Right renal cortex interstitium (tissue), 3 donors: ENCODE data around the gene HOPX. TPM values are rescaled to one million over a fixed set of nuclear protein-coding genes. Genes with fewer than 3 reads are reported as not detected.
"Not testable (repeated sequence)": the region's sequence is repeated elsewhere in the genome, so short reads cannot be mapped to it uniquely, and the experiment has no call there.

ENCODE experiments used
- DNase-seq, 3 donors: peaks; one replicate each; pipeline ENCODE4 v3.0.0-alpha.2; 2013; ENCODE audit warnings: low read depth in 3 of 3, low spot score in 2 of 3
- polyA plus RNA-seq, 3 donors: library from polyadenylated mRNA; unstranded; fragments of 120-200 nt; gene quantifications; one replicate each; pipeline ENCODE4 v1.2.1, GENCODE V29; 2013; ENCODE audit not compliant: insufficient read length in 3 of 3

The HOPX gene
- polyA plus RNA-seq, 3 donors, result 12.0 to 17.5 (median 14.9) TPM

GRCh38 chr4:56656346-56656643 is 24.8 kb downstream of the HOPX start:
- DNase-seq, result no peak

GRCh38 chr4:56655627-56656345 is 25.3 kb downstream of the HOPX start:
- no peak for DNase-seq

GRCh38 chr4:56655209-56655626 is 25.9 kb downstream of the HOPX start:
- DNase-seq, result no peak

DNA sequence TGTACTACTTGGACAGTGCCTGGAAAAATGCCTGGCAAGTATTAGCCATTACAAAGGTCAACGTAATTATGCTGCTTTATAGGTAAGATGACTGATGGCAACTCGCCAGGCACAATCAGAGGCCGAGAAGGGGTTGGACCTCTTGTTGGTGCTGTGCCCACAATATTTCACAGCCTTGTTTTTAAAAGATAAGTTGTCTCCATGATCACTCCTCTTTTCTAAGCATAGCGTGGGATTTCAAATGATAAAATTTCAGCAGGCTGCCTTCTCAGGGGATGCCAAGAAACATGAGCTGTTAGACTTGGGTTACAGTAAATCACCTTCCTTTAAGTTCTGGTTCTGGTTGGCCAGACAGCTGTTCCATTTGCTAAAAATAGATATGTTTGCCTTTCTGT is 26.9 kb downstream of the HOPX start:
- no peak for DNase-seq

DNA sequence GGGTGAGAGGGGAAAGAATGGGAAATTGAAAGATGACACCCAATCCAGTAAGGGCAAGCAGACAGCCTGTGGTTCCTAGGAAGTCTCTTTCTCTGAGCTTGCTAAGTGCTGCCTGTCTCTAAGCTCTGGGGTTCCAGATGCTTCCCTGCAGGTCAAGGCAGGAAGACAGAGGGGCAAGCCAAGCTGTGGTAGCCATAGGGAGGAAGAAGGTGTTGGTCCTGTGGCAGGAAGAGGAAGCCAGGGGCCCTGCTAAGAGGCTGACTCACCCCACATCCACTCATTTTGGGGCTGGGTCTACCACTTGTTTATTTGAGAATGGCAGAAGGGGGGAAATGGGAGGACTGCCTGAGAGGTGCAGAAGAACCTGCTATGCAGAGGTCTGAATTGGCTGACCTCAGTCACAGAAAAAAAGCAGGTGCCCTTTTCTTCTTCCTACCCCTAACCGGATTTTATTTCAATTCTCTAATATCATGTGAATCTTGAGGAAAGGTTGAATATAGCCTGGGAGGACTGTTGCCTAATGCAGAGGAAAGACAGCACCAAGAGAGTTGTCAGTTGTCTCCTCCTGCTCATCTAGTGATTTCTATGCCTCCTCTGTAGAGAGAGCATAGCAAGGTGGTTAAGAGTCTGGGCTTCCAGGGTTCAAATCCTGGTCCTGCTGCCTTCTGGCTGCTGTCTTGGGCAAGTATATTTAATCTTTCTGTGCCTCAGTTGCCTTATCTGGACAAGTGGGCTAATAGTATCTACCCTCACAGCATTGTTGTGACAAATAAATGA is 27.4 kb downstream of the HOPX start:
- no peak for DNase-seq

- DNase-seq, result no peak
Measured at GRCh38 chr4:56652196-56652595, 28.9 kb downstream of the HOPX start.

GRCh38 chr4:56651056-56651350 is 30.1 kb downstream of the HOPX start:
- DNase-seq, result no peak

DNA sequence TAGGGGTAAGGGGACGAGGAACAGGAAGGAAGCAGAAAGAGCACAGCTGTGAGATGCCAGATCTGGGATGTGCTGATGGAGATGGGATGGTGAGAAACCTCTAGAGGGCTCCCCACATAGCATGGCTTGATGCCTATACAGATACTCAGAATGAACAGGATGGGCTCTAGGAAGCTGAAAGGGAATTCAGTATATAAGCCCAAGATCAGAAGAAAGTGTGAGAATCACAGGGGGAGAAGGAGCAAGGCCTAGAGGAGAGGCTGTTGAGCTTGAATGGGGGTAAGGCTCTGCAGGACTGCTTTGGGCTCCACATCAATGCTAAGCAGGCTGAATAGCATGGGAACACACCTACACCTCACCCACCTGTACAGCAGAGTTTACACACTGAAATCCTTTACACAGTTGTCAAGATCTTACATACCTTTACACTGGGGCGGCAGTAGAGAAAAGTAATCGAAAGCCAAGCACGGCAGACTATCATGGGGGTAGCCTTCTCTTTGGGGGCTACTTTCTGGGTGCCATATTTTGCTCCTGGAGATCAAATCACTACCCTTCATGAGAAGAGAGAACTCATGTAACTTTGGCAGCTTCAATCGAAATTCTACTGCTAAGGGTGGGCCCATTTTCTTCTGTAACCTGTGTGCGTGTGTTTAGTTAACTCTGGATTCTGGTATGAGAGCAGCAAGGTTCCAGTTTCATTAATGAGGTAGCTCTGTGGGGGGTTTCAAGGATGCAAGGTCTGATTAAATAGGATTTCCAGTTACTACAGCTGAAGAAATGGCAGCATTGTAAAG is 30.6 kb downstream of the HOPX start:
- no peak for DNase-seq

- DNase-seq, result no peak
Measured at GRCh38 chr4:56649445-56650261, 31.4 kb downstream of the HOPX start.

DNA sequence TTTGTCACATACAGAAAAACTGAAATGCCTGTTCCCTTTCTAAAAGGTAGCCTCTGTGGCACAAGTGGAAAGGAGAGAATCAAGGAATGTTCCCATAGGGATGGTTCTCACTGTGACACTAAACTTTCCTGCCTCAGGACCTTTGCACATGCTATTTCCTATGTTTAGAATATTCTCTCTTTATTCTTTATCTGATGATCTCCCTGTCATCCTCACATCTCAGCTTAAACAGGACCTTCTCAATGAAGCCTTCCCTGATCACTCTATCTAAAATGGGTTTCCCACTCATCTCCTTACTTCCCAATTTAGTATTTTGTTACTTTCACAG is 32.3 kb downstream of the HOPX start:
- no peak for DNase-seq

DNA sequence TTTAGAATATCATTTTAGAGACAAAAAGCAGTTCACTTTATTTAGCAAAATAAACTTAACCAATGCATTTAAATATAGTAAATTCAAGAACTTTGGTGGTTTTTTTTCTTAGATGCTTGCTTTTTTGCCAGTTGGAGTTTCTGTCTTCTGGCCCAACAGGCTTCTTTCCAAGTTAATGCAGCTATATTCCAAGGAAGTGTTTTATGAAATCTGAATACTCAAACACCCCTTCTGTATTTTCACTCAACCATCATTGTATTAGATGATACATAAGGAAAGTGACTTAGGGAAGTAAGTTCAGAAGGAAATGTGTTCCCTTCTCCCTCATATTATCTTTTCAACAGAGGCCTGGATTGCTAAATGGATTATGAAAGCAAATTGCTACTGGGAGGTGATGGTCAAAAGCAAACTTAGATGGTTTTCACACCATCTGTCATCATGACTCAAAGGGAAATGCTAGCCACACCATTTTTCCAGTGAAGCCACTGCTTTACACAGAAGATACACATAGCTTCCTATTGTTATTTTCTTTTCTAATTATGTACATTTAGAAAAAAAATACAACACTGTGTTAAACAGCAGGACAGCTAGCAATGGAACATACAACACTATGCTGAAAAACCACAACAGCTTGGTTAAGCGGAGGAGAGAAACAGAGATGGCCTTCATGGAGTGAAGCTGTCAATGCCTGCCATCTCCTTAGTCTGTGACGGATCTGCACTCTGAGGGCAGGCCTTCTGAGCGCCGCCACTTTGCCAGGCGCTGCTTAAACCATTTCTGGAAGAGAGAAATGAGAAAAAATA is 32.9 kb downstream of the HOPX start:
- no peak for DNase-seq

GRCh38 chr4:56646341-56646740 is 34.8 kb downstream of the HOPX start:
- no peak for DNase-seq

DNA sequence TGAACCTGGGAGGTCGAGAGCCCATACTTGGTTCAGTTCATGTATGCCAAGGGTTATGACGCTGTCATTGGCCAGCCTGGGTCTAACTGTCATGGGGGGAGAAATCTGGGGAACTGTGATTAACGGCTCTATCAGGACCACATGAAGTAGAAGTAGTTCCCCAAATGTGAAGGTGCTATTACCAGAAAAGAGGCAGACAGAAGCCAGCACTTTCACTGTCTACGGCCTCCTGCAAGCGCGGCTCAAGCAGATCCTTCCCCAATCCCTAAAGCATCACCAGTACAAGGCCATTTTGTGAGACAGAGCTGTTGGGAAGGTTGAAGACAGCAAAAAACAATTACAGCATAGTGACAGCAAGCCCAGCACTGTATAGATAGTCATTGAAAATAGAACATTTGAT is 37.5 kb downstream of the HOPX start:
- DNase-seq, result no peak

- no peak for DNase-seq
Measured at GRCh38 chr4:56641494-56642051, 39.5 kb downstream of the HOPX start.

DNA sequence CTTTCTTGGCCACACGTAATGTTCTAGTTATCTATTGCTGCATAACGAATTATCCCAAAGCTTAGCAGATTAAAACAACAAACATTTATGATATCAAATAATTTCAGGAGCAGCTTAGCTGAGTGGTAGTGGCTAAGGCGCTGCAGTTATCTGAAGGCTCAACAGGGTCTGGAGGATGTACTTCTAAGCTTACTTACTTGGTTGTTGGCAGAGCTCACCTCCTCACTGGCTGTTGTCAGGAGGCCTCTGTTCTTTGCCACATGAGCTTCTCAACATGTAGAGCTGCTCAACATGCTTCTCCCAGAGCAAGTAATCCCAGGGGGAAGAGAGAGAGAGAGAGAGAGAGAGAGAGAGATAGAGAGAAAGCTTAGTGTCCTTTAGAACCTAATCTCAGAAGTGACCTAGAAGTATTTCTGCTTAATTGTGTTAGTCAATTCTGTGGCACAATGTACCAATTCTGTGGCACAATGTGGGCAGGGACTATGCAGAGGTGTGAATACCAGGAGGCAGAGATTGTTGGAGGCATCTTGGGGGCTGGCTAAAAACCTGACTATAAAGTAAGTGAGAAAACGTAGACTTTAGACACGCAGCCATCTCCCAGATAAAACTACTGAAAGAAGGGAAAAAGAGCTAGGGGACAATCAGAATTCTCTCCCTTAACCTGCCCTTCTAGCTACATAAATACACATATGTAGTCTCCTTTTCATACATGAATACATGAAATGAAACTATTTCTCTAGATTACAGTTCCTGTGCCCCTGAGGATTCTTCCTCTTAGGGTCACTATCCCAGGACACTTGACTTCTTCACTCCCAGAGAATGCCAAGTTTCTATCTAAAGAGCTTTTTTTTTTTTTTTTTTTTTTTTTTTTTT is 40.2 kb downstream of the HOPX start:
- DNase-seq, result no peak

GRCh38 chr4:56637791-56638190 is 43.3 kb downstream of the HOPX start:
- DNase-seq, result no peak

DNA sequence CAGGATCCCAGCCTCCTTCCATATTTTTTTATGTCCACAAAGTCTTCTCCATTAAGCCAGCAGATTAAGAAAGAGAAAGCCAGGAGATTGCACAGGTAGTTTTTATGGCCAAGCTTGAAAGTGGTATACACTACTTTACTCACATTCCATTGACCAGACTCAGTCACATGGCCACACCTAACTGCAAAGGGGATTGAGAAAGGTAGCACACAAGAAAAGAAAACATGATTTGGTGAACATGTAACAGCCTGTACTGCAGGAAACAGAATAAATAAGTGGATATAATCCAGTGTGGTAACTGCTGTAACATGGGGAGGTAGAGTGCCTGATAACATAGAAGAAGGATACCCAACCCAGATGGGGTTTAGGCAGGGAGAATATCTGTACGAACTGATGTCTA is 43.9 kb downstream of the HOPX start:
- DNase-seq, result no peak

GRCh38 chr4:56634954-56635353 is 46.1 kb downstream of the HOPX start:
- DNase-seq, result not testable (repeated sequence)

- no peak for DNase-seq
Measured at GRCh38 chr4:56633486-56633885, 47.6 kb downstream of the HOPX start.
